ENCODE data around the gene GSE1. TPM values are rescaled to one million over a fixed set of nuclear protein-coding genes. Genes with fewer than 3 reads are reported as not detected.

GSE1 gene
- total and polyA plus RNA-seq, 2 of the 13 experiments (the other 11 are each of a cell fraction or from before 2014, with no cell fraction given) = 16.1 to 31.2 TPM

DNA sequence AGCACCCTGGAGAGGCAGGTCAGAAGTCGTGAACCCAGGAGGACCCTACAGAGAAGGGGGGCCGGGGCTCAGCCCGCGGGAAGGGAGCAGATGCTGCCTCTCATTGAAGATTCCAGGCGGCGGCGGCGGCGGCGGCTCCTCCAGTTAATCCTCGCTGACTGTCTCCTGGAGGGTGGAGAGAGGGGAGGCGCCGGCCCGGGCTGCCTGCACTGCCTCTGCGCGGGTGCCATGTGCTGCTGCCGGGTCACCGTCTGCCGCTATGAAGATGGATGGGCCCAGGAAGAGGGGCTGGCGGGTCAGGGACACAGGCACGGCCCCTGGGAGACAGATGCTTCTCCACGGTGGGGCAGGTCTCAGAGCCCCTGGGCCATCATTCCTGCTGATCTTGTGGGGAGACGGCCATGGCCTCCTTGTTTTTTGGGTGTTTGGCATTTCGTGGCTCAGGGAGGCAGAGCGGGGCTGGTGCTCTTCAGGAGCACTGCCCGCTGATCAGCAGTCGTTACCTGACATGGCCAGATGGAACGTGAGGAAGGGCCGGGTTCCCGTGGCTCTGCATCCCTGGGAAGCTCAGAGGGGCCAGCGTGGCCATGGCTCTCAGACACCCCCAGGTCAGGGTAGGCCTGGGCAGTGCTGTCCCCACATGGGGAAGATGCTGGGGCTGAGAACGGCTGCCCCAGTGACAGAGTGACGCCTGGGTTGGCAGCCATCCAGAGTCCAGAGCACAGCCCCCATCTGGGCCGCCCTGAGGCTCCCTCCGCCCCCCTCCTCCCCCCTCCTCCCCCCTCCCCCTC is 39.5 kb downstream of the GSE1 start (continued):
- TF ChIP-seq, protein P1, sequence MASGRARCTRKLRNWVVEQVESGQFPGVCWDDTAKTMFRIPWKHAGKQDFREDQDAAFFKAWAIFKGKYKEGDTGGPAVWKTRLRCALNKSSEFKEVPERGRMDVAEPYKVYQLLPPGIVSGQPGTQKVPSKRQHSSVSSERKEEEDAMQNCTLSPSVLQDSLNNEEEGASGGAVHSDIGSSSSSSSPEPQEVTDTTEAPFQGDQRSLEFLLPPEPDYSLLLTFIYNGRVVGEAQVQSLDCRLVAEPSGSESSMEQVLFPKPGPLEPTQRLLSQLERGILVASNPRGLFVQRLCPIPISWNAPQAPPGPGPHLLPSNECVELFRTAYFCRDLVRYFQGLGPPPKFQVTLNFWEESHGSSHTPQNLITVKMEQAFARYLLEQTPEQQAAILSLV (CRISPR knock-in tag; IDR thresholded peaks at IDR 0.05; ENCODE audit: borderline replicate concordance) = peak; percentile 48; the same call in 1 of the 2 replicates
- TF ChIP-seq ARNT2 (CRISPR knock-in tag; IDR thresholded peaks at IDR 0.05; ENCODE audit: low read depth) = 0 out of 2 replicates have a peak, but pooled peaks have one; percentile 16
- TF ChIP-seq EED (CRISPR knock-in tag; IDR thresholded peaks at IDR 0.05) = peak; percentile 72; the same call in 1 of the 2 replicates
- TF ChIP-seq, protein P2, sequence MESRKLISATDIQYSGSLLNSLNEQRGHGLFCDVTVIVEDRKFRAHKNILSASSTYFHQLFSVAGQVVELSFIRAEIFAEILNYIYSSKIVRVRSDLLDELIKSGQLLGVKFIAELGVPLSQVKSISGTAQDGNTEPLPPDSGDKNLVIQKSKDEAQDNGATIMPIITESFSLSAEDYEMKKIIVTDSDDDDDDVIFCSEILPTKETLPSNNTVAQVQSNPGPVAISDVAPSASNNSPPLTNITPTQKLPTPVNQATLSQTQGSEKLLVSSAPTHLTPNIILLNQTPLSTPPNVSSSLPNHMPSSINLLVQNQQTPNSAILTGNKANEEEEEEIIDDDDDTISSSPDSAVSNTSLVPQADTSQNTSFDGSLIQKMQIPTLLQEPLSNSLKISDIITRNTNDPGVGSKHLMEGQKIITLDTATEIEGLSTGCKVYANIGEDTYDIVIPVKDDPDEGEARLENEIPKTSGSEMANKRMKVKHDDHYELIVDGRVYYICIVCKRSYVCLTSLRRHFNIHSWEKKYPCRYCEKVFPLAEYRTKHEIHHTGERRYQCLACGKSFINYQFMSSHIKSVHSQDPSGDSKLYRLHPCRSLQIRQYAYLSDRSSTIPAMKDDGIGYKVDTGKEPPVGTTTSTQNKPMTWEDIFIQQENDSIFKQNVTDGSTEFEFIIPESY (CRISPR knock-in tag; IDR thresholded peaks at IDR 0.05) = peak; percentile 74
- peak; percentile 100 for TF ChIP-seq PCBP1 (IDR thresholded peaks at IDR 0.05; ENCODE audit: borderline replicate concordance, low read depth, low read length)
- TF ChIP-seq, protein P3, sequence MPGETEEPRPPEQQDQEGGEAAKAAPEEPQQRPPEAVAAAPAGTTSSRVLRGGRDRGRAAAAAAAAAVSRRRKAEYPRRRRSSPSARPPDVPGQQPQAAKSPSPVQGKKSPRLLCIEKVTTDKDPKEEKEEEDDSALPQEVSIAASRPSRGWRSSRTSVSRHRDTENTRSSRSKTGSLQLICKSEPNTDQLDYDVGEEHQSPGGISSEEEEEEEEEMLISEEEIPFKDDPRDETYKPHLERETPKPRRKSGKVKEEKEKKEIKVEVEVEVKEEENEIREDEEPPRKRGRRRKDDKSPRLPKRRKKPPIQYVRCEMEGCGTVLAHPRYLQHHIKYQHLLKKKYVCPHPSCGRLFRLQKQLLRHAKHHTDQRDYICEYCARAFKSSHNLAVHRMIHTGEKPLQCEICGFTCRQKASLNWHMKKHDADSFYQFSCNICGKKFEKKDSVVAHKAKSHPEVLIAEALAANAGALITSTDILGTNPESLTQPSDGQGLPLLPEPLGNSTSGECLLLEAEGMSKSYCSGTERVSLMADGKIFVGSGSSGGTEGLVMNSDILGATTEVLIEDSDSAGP (CRISPR knock-in tag; IDR thresholded peaks at IDR 0.05; ENCODE audit: borderline replicate concordance) = peak; percentile 13; the same call in 1 of the 2 replicates
- TF ChIP-seq, protein P4, sequence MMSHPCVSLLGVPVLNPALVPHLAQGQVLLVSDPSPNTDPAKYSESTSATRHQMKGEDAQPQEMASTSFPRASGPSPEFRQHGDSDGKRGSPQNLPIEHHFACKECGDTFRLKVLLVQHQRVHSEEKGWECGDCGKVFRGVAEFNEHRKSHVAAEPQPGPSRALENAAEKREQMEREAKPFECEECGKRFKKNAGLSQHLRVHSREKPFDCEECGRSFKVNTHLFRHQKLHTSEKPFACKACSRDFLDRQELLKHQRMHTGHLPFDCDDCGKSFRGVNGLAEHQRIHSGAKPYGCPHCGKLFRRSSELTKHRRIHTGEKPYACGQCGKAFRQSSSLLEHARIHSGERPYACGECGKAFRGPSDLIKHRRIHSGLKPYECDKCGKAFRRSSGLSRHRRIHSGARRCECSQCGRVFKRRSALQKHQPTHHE (CRISPR knock-in tag; IDR thresholded peaks at IDR 0.05; ENCODE audit: borderline replicate concordance) = no peak
- peak; percentile 7; the same call in 1 of the 2 replicates for TF ChIP-seq MYC (CRISPR knock-in tag; IDR thresholded peaks at IDR 0.05; ENCODE audit: borderline replicate concordance)
- TF ChIP-seq TAF1 (CRISPR knock-in tag; IDR thresholded peaks at IDR 0.05) = no peak
- no peak for TF ChIP-seq ZNF496 (CRISPR knock-in tag; IDR thresholded peaks at IDR 0.05; ENCODE audit: insufficient replicate concordance)
- TF ChIP-seq ZFP1 (CRISPR knock-in tag; IDR thresholded peaks at IDR 0.05) = no peak
- peak; percentile 48; the same call in 1 of the 2 replicates for TF ChIP-seq ZBTB38 (CRISPR knock-in tag; IDR thresholded peaks at IDR 0.05)
- TF ChIP-seq ZNF230 (CRISPR knock-in tag; IDR thresholded peaks at IDR 0.05) = no peak
- no peak for TF ChIP-seq MTF1 (CRISPR knock-in tag; IDR thresholded peaks at IDR 0.05)
- TF ChIP-seq TGIF2 (CRISPR knock-in tag; IDR thresholded peaks at IDR 0.05) = no peak
- no peak for TF ChIP-seq ZNF614 (CRISPR knock-in tag; IDR thresholded peaks at IDR 0.05; ENCODE audit: borderline replicate concordance)
- peak; percentile 65 for TF ChIP-seq RBM22 (optimal IDR thresholded peaks at IDR 0.05; ENCODE audit: low read length)
- peak; percentile 74 for TF ChIP-seq AGO2 (optimal IDR thresholded peaks at IDR 0.05; ENCODE audit: low read depth, low read length)
- TF ChIP-seq MAZ (IDR thresholded peaks at IDR 0.05; ENCODE audit: borderline replicate concordance, low read depth, low read length) = peak; percentile 44; the same call in 1 of the 2 replicates
- no peak for TF ChIP-seq MAZ (CRISPR knock-in tag; IDR thresholded peaks at IDR 0.05; ENCODE audit: low read depth)
